Measurements from ENCODE around the gene IGF1R. TPM values are rescaled to one million over a fixed set of nuclear protein-coding genes. Genes with fewer than 3 reads are reported as not detected.

The IGF1R gene
- total RNA-seq, 1 donor from 2014 or later: 47.7 TPM

- no peak for TF ChIP-seq CTCF (IDR thresholded peaks at IDR 0.05)
- peaks cover 66% of the 10 kb centered on the region for H3K36me3 ChIP-seq
- no peaks in the 10 kb centered on the region for H3K27me3 ChIP-seq (ENCODE audit: low read depth)
- no peak for DNase-seq
- H3K27ac ChIP-seq: no peak overlapping the region
- no peaks in the 10 kb centered on the region for H3K9me3 ChIP-seq
- intact Hi-C loops (cut with DNase I): no loop called here
- H3K4me3 ChIP-seq: no peak overlapping the region
- no peak for ATAC-seq
- H3K4me1 ChIP-seq: peaks cover 22% of the 10 kb centered on the region
Observed at GRCh38 chr15:98916826-98917225, 268.5 kb downstream of the IGF1R start.

- DNase-seq (no peak), ATAC-seq (no peak)
- intact Hi-C loops (cut with DNase I): no loop called here
- Histone ChIP-seq H3K36me3 (peaks cover 65% of the 10 kb centered on the region), H3K27me3 (ENCODE audit: low read depth) (no peaks in the 10 kb centered on the region), H3K4me1 (peaks cover 22% of the 10 kb centered on the region), H3K9me3 (no peaks in the 10 kb centered on the region), H3K27ac (no peak overlapping the region), H3K4me3 (no peak overlapping the region)
- TF ChIP-seq CTCF (IDR thresholded peaks at IDR 0.05): no peak
Observed at GRCh38 chr15:98917417-98917816, 269.1 kb downstream of the IGF1R start.

- no peak overlapping the region for H3K4me3 ChIP-seq
- no peaks in the 10 kb centered on the region for H3K9me3 ChIP-seq
- TF ChIP-seq CTCF (IDR thresholded peaks at IDR 0.05): no peak
- H3K4me1 ChIP-seq: peaks cover 12% of the 10 kb centered on the region
- H3K36me3 ChIP-seq: peaks cover 71% of the 10 kb centered on the region
- no peak for DNase-seq
- H3K27me3 ChIP-seq (ENCODE audit: low read depth): no peaks in the 10 kb centered on the region
- intact Hi-C loops (cut with DNase I): no loop called here
- no peak overlapping the region for H3K27ac ChIP-seq
- no peak for ATAC-seq
Observed at GRCh38 chr15:98920091-98920880, 271.9 kb downstream of the IGF1R start.

GRCh38 chr15:98923171-98923570 lies 274.8 kb downstream of the IGF1R start:
- no peak for ATAC-seq
- no peaks in the 10 kb centered on the region for H3K9me3 ChIP-seq
- no peaks in the 10 kb centered on the region for H3K27me3 ChIP-seq (ENCODE audit: low read depth)
- TF ChIP-seq CTCF (IDR thresholded peaks at IDR 0.05): no peak
- intact Hi-C loops (cut with DNase I): no loop called here
- H3K27ac ChIP-seq: no peak overlapping the region
- H3K36me3 ChIP-seq: peaks cover 52% of the 10 kb centered on the region
- no peak for DNase-seq
- H3K4me1 ChIP-seq: peaks cover 6% of the 10 kb centered on the region
- no peak overlapping the region for H3K4me3 ChIP-seq

GRCh38 chr15:98923579-98923978 lies 275.2 kb downstream of the IGF1R start:
- peaks cover 6% of the 10 kb centered on the region for H3K4me1 ChIP-seq
- intact Hi-C loops (cut with DNase I): no loop called here
- TF ChIP-seq CTCF (IDR thresholded peaks at IDR 0.05): no peak
- DNase-seq: no peak
- H3K4me3 ChIP-seq: no peak overlapping the region
- ATAC-seq: no peak
- H3K27me3 ChIP-seq (ENCODE audit: low read depth): no peaks in the 10 kb centered on the region
- no peaks in the 10 kb centered on the region for H3K9me3 ChIP-seq
- no peak overlapping the region for H3K27ac ChIP-seq
- H3K36me3 ChIP-seq: peaks cover 48% of the 10 kb centered on the region
